ENCODE measurements around the gene MED13L.

DNA sequence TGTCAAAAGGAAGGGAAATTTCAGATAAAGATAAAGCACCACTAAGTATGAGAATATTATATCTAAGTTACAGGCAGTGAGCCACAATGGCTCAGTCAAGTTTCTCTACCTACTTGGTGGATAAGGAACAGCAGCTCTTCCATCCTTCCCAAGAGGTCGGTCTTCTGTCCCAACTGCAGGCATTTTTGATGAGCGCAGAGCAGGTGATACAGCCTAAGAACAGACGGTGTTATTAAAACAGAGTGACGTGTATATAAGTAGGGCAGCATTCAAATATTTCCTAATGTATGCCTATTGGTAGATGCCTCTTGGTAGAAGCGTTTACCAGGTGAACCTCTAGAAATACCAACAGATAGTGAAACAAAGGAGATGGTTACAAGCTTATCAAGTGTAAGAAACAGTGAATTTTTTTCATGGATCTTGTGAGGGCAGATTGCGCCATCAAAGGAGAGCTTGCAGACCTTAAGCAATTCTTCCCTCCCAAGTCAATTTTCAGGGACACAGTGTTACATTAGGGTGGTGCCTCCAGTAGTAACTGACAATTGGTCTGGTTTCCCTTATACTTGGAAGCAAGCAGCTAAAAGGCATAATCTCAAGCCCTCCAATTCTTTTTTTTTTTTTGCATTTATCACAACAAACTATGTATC, 274.5 kb downstream of the MED13L start:
- TF ChIP-seq, protein P1, sequence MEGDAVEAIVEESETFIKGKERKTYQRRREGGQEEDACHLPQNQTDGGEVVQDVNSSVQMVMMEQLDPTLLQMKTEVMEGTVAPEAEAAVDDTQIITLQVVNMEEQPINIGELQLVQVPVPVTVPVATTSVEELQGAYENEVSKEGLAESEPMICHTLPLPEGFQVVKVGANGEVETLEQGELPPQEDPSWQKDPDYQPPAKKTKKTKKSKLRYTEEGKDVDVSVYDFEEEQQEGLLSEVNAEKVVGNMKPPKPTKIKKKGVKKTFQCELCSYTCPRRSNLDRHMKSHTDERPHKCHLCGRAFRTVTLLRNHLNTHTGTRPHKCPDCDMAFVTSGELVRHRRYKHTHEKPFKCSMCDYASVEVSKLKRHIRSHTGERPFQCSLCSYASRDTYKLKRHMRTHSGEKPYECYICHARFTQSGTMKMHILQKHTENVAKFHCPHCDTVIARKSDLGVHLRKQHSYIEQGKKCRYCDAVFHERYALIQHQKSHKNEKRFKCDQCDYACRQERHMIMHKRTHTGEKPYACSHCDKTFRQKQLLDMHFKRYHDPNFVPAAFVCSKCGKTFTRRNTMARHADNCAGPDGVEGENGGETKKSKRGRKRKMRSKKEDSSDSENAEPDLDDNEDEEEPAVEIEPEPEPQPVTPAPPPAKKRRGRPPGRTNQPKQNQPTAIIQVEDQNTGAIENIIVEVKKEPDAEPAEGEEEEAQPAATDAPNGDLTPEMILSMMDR (IDR thresholded peaks at IDR 0.05) = no peak
- TF ChIP-seq POLR2A (IDR thresholded peaks at IDR 0.05) = no peak
- TF ChIP-seq POLR2AphosphoS5 (IDR thresholded peaks at IDR 0.05) = no peak
